CD4-positive, alpha-beta T cell (primary cell): ENCODE measurements around the gene PGK1. TPM values are rescaled to one million over a fixed set of nuclear protein-coding genes. Genes with fewer than 3 reads are reported as not detected.

Source experiments
- ATAC-seq: fragments of 200-7000 bp; cut with Tn5 transposase; one replicate; pipeline ENCODE4 v1.10.0; 2022; ENCODE audit warnings: mild to moderate bottlenecking; ENCODE audit not compliant: poor library complexity
- CTCF ChIA-PET: fragments of 350-600 bp; sonication (Branson Sonifier 250); formaldehyde crosslinking; loops from one replicate; lab custom pipeline; 2021; ENCODE audit warnings: antibody characterized with exemption, inconsistent platforms; lab: Charles Lee
- POLR2A ChIA-PET: fragments of 350-600 bp; sonication (Branson Sonifier 250); formaldehyde crosslinking; loops from one replicate; lab custom pipeline; 2021; ENCODE audit warnings: antibody characterized with exemption, inconsistent platforms; lab: Charles Lee
- DNase-seq, 14 experiments: peaks; one replicate each; pipeline ENCODE4 v3.0.0-alpha.2; 2013 to 2020; ENCODE audit warnings: mixed read lengths in 2 of 14
- H3K27ac ChIP-seq, 2 donors: one replicate each; pipeline versions ENCODE4 v1.5.1 to v1.7.0; 2013; ENCODE audit warnings: low read length in 2 of 2, low read depth in 1 of 2, mild to moderate bottlenecking in 1 of 2
- H3K27me3 ChIP-seq, 2 experiments: 1 replicate in 1 of 2; 2 replicates in 1 of 2; pipeline versions ENCODE4 v1.6.1 to v1.7.0; 2013; ENCODE audit warnings: low read length in 2 of 2, control low read depth in 1 of 2, mild to moderate bottlenecking in 1 of 2, moderate library complexity in 1 of 2; ENCODE audit not compliant: insufficient read depth in 2 of 2, control insufficient read depth in 1 of 2
- H3K36me3 ChIP-seq: one replicate; pipeline ENCODE4 v1.6.1; 2013; ENCODE audit warnings: low read length, control low read depth; ENCODE audit not compliant: insufficient read depth
- H3K4me1 ChIP-seq: one replicate; pipeline ENCODE4 v1.6.1; 2013; ENCODE audit warnings: low read length, control low read depth; ENCODE audit not compliant: insufficient read depth
- H3K4me3 ChIP-seq: one replicate; pipeline ENCODE4 v1.5.1; 2013; ENCODE audit warnings: mild to moderate bottlenecking, low read length, moderate library complexity
- H3K9me3 ChIP-seq, 2 experiments: 1 replicate in 1 of 2; 2 replicates in 1 of 2; pipeline versions ENCODE4 v1.6.1 to v1.7.0; 2013; ENCODE audit warnings: low read length in 2 of 2, mild to moderate bottlenecking in 2 of 2, control low read depth in 1 of 2, moderate library complexity in 1 of 2; ENCODE audit not compliant: control insufficient read depth in 1 of 2, insufficient read depth in 1 of 2
- H3K27ac Mint-ChIP-seq: one replicate; pipeline ENCODE4 v1.8.0; 2020; ENCODE audit warnings: mixed read lengths
- H3K27me3 Mint-ChIP-seq: one replicate; pipeline ENCODE4 v1.8.0; 2021; ENCODE audit warnings: mixed read lengths
- H3K36me3 Mint-ChIP-seq: one replicate; pipeline ENCODE4 v1.8.0; 2021; ENCODE audit warnings: low read depth, mixed read lengths
- H3K4me1 Mint-ChIP-seq: one replicate; pipeline ENCODE4 v1.8.0; 2021; ENCODE audit warnings: low read depth, mixed read lengths
- H3K4me3 Mint-ChIP-seq: one replicate; pipeline ENCODE4 v1.8.0; 2020; ENCODE audit warnings: mild to moderate bottlenecking, mixed read lengths
- H3K9me3 Mint-ChIP-seq: one replicate; pipeline ENCODE4 v1.8.0; 2020; ENCODE audit warnings: mixed read lengths
- CTCF ChIP-seq: fragments of 200-600 bp; IDR thresholded peaks from one replicate; pipeline ENCODE4 v1.8.0; 2022; ENCODE audit warnings: antibody characterized with exemption, mild to moderate bottlenecking
- intact Hi-C, 2 experiments: fragments of 100-400 bp; cut with DNase I in 1 of 2; cut with micrococcal nuclease in 1 of 2; formaldehyde crosslinking; loops; one replicate each; pipeline versions ENCODE4 v1.15.1 to v1.9.0; 2023 to 2025; cut with DNase I, micrococcal nuclease
- total RNA-seq, 174 experiments: library from RNA in 2 of 174; stranded (reverse) in 2 of 174; gene quantifications; one replicate each; pipeline ENCODE4 v1.2.3 and lab custom pipeline; 2021 to 2026

PGK1 gene
- total RNA-seq, 2 experiments from 2014 or later, result 267 to 281 TPM

- no peaks in the 10 kb centered on the region for H3K27me3 Mint-ChIP-seq
- peaks cover 94% of the 10 kb centered on the region for H3K36me3 ChIP-seq
- H3K27me3 ChIP-seq, result no peaks in the 10 kb centered on the region
- peaks cover 93% of the 10 kb centered on the region for H3K36me3 Mint-ChIP-seq
- H3K4me1 Mint-ChIP-seq, result peaks cover 75% of the 10 kb centered on the region
- H3K9me3 Mint-ChIP-seq, result no peaks in the 10 kb centered on the region
- no peak for ATAC-seq
- peak overlapping the region; percentile 50 for H3K27ac Mint-ChIP-seq
- H3K4me1 ChIP-seq, result peaks cover 23% of the 10 kb centered on the region
- ChIA-PET CTCF (interaction anchor here (0.7 kb wide), 1 partner anchor 10 kb away, joined by 3 read pairs; no protein-coding TSS in a partner anchor), POLR2A (no interaction called here)
- no peak overlapping the region for H3K4me3 Mint-ChIP-seq
- H3K4me3 ChIP-seq, result no peak overlapping the region
- H3K9me3 ChIP-seq, result no peaks in the 10 kb centered on the region
- no peak overlapping the region for H3K27ac ChIP-seq
- intact Hi-C loops, result loop anchor here in 1 of 2 experiments (5.0 kb wide), 1 partner anchor 219 kb away; the partner anchor contains the start of genes COX7B and MAGT1
- TF ChIP-seq CTCF, result no peak
- no peak for DNase-seq
Measured at GRCh38 chrX:78116365-78116764, 12.3 kb downstream of the PGK1 start.

- no peaks in the 10 kb centered on the region for H3K9me3 ChIP-seq
- H3K4me3 ChIP-seq, result no peak overlapping the region
- peaks cover 23% of the 10 kb centered on the region for H3K4me1 ChIP-seq
- H3K27me3 ChIP-seq, result no peaks in the 10 kb centered on the region
- peaks cover 73% of the 10 kb centered on the region for H3K4me1 Mint-ChIP-seq
- peaks cover 93% of the 10 kb centered on the region for H3K36me3 Mint-ChIP-seq
- H3K27me3 Mint-ChIP-seq, result no peaks in the 10 kb centered on the region
- no peaks in the 10 kb centered on the region for H3K9me3 Mint-ChIP-seq
- H3K27ac ChIP-seq, result no peak overlapping the region
- H3K36me3 ChIP-seq, result peaks cover 94% of the 10 kb centered on the region
- POLR2A ChIA-PET, result interaction anchor here (1.0 kb wide), 1 partner anchor 23 kb away, joined by 3 read pairs; the partner anchor contains the start of gene TAF9B
- CTCF ChIA-PET, result no interaction called here
- DNase-seq, result no peak
- intact Hi-C loops, result loop anchor here in 1 of 2 experiments (5.0 kb wide), 1 partner anchor 219 kb away; the partner anchor contains the start of genes COX7B and MAGT1
- ATAC-seq, result no peak
- no peak overlapping the region for H3K4me3 Mint-ChIP-seq
- H3K27ac Mint-ChIP-seq, result peak overlapping the region; percentile 50
- TF ChIP-seq CTCF, result no peak
Measured at GRCh38 chrX:78116766-78117165, 12.7 kb downstream of the PGK1 start.

- TF ChIP-seq CTCF, result no peak
- H3K27ac Mint-ChIP-seq, result peak overlapping the region; percentile 56
- no peaks in the 10 kb centered on the region for H3K9me3 Mint-ChIP-seq
- ChIA-PET POLR2A (no interaction called here), CTCF (no interaction called here)
- Histone ChIP-seq H3K36me3 (peaks cover 92% of the 10 kb centered on the region), H3K4me3 (no peak overlapping the region), H3K9me3 (no peaks in the 10 kb centered on the region), H3K27me3 (no peaks in the 10 kb centered on the region), H3K4me1 (peaks cover 19% of the 10 kb centered on the region), H3K27ac (no peak overlapping the region)
- H3K4me1 Mint-ChIP-seq, result peaks cover 77% of the 10 kb centered on the region
- ATAC-seq (no peak), DNase-seq (no peak)
- H3K27me3 Mint-ChIP-seq, result no peaks in the 10 kb centered on the region
- H3K36me3 Mint-ChIP-seq, result peaks cover 92% of the 10 kb centered on the region
- H3K4me3 Mint-ChIP-seq, result no peak overlapping the region
- intact Hi-C loops, result loop anchor here in 1 of 2 experiments (5.0 kb wide), 1 partner anchor 221 kb away; the partner anchor contains the start of genes COX7B and MAGT1
Measured at GRCh38 chrX:78118628-78119027, 14.6 kb downstream of the PGK1 start.
